HG03342 (cell line): Measurements from ENCODE around the gene PRKAG2.
"Not testable (repeated sequence)": the region's sequence is repeated elsewhere in the genome, so short reads cannot be mapped to it uniquely, and the experiment has no call there.

Source experiments
- ATAC-seq: cut with Tn5 transposase; IDR thresholded peaks from one replicate; pipeline ENCODE4 v1.9.1; 2021; ENCODE audit warnings: mild to moderate bottlenecking, moderate library complexity; ENCODE audit not compliant: unreplicated experiment

PRKAG2 gene

DNA sequence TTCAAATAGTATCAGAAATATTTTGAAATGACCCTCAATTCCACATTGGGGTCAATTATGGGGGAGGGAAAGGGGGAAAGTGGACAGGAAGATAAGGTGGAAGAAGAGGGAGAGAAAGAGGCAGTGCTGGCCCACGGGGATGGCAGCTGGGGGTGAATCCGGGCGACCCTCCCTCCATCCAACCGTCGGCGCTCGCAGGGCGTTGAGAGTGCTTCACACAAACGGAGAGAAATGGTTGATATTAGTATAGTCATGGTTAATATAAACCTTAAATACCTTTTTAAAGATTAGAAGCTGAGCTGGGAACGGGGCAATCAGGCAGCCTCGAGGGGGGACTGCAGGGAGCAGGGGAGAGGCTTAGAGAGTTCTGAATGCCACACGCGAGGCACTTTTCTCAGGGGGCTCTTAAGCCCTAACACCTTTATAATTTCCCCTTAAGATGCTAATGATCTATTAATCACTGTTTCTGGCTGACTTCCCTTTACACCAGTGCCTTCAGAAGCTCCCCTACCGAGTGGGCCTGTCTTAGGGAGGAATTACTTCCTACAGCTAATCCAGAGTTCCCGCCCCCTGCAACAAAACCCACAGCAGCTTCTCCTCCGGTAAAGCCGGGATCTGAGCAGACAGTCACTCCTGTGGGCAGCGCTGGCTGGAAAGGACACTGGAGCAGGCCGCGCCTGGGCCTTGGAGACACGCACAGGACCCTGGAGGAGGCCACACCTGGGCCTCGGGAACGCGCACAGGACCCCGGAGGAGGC is 39.5 kb downstream of the PRKAG2 start:
- ATAC-seq: no peak

DNA sequence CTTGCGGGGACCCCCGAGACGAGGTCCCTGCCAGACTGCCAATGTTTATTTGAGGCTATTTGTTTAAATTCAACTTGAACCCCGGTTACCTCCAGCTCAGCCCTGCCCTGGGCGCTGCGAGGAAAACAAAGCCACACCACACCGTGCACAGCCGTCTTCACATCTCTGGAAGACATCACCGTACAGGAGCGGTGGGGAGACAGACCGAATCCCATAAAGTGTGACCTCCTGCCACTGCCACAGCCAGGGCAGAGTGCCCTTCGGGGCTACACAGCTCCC is 40.0 kb downstream of the PRKAG2 start:
- no peak for ATAC-seq

DNA sequence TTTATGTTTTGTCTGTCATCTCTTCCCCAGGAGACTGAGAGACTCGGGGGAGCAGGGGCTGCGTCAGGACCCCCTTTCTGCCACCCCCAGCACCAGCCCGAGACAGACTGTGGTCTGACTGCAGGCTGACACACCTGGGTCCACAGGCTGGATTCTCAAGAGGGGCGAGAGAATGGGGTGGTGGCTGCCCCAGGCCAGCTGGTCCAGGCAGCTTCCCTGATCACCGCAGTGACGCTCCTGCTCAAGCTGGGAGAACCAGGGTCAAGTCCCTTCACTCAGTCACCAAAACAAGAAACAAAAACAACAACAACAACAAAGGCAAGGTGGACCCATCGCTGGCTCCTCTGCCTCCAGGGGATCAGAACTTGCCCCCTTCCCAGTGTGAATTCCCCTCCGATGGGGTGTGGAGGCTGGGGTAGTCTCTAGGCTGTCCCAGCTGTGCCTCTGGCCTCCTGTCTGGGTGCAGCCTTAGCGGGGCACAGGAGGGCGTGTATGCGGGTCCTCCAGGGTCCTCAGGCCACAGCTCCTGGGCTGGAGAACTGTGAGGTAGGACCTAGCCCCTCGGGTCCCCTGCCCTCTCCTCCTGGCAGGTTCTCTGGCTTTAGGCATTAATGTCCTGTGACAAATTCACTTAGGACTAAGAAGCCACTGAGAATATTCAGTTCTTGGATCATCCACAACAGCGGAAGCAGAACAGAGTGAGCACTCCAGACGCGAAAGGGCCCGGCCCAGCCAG is 40.6 kb downstream of the PRKAG2 start:
- no peak for ATAC-seq

DNA sequence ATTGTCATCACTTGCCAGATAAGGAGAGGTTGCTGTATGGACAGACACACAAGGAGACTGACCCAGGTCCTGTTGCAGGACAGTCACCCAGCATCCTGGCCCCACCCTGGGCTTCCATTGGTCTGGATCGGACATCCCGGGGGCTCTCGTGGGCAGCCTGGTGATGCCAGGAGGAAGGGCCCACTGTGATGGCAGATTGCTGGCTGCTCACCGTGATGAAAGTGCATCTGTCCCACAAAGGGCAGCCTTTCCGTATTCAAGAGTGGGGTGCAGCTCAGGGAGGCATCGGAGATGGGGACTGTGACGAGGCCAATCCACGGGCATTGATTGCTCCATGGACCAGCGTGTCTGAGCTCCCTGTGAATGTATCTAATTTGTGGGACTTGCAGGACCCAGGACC is 41.3 kb downstream of the PRKAG2 start:
- ATAC-seq: no peak

DNA sequence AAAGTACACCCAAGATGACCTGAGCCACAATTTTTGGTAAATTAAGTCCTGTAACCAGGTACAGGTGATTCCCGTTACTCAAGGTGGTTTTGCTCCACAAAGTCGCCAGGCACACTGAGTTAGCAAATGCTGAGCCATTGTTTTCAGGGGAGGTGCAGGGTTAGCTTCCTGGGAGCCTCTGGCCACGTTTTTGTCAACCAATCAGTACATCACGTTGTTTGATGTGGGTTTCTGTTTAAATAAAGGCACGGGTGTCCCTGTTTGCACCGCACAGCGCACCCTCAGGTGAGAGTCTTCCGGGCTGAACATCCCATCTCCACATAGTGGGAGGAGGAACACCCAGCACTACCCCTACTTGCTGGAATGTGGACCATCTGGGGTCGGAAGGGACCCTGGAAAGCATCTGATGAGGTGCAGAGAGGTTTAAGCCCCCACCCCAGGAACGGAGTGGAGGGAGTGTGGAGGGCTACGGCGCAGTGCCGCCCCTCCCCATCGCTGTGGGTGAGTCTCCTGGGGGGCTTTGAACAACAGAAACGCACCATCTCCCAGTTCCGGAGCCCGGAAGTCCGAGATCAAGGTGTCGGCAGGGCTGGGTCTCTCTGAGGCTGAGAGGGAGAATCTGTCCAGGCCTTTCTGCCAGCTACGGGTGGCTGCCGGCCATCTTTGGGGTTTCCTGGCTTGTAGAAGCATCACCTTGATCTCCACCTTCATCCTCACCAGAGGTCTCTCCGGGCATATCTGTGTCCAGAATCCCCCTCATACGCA is 42.5 kb downstream of the PRKAG2 start:
- ATAC-seq: no peak

DNA sequence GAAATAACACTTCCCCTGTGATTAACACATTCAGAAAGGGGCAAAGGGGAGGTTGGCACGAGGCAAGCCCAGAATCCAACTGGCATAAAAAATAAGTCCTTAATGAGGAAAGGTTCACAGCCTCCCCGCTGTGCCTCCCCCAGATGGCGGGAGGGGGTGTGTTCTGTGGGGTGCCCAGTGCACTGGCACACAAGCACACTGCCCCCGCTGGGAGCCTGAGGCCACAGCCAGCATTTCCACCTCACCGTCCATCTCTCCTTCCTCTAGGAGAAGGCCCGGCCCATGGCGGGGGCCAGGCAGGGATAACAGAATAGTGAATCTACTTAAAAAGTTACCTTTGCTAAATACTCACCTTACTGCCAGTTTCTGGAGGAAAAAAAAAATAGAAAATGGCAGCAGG is 43.2 kb downstream of the PRKAG2 start:
- ATAC-seq: no peak

DNA sequence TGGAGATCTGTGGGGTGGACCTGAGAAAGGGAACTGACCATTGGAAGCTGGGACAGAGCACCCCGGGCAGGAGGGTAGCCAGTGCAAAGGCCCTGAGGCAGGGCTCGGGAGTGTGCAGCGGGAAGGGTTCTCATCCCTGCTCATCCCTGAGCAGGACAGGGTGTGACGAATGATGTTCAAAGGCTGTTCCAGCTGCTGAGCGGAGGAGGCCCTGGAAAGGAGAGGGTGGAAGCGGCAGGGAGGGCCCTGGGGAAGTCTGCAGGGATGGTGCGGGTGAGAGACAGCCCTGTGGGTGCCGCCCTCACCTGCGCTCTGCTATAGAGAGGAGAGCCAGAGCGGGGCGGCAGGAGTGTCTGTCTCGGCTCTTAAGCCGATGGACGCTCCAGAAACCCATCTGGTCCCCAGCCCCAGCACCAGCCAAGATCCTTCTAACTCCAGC is 43.7 kb downstream of the PRKAG2 start:
- no peak for ATAC-seq

DNA sequence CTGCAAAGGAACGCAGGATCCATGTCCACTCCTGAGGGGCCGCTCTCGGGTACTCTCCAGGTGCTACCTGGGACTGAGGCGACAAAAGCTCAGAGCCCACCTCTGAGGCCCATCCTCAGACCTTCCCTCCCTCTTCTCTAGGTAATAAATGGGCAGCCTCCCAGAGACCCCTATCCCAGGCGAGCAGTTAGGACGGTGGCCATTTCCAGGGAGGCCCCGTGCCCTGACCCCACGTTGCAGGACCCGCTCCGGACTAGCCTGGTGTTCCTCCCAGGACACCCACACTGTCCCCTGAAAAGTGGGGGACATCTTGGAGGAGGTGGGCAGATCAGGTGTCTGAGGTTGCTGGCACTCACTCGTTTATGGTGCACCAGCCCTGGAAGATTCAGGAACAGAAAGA is 44.3 kb downstream of the PRKAG2 start:
- ATAC-seq: no peak

DNA sequence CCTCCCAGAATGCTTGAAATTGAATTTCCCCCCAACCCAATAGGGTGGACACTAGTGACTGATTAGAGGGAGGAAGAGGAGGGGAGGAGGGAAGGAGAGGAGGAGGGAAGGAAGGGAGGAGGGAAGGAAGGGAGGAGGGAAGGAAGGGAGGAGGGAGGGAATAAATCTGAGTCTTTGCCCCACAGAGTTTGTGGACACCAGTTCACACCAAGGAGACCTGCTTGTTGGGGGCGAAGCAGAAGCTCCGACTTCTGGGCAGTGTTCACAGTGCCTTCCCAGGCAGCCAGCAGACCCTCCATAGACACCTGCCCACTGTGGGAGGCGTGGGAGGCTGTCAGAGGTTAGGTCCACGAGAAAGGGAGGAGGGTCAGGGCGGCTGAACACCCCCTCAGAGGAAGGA is 44.8 kb downstream of the PRKAG2 start:
- ATAC-seq: no peak

DNA sequence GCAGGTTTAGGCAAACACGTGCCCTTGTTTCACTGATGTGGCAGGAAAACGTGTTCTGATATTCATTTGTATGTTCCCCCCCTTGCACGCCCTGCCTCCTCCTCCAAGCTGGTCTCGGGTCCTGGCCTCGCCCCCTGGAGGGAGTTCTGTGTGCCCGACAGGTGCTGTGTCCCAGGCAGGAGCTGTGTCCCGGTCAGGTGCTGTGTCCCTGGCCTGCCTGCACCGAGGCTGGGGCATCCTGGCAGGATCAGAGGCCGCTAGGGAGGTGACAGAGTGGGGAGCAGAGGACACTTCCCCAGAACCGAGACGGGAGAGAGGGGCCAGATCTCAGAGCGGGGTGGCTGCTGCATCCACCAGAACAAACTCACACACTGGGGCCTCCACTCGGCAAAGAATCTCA is 45.3 kb downstream of the PRKAG2 start:
- no peak for ATAC-seq

DNA sequence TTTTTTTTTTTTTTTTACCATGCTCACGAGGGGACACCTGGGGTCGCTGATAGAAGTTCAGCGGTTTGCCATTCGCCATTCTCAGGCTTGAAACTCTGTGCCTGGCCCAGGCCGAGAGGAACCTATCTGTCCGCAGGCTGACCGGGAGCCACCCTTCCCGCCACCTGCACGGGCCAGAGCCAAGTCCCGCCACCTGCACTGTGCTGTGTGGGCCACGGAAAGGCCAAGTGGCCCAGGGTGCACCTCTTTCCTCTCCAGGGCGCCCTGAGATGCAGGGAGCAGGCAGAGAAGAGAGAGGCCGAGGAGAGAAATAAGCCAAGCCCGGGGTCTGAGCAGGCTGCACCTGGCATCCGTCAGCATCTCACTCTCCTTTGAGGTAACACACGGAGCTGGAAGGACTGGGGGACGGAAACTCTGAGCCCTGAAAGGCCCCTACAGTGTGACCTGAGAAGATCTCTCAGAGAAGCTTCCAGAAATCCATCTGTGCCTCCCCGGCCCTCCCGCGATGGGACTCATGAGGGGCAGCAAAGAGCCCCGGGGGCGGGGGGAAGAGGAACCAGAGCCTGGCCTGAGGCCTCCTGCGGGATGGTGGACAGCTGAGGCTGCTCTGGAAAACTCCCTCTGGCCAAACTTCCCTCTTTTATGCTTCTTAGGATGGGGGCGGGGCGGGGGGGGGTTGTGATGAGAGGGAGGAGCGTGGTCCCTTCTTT is 46.6 kb downstream of the PRKAG2 start:
- ATAC-seq: no peak

DNA sequence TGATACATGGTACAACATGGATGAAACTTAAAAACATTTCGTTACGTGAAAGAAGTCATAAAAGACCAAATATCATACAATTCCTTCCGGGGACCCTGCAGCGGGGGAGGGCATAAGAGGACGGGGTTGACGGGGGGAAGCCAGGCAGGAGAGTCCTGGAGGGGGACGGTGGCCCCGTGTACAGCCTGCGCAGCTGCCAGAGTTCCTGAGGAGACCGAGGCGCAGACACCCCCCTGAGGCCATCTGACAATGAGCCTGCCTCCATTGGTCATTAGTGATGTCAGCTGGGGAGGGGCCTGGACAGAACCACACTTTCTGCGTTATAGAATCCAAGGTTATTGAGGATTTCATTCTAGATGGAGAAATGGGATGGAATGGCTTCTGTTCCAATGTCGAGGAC is 47.2 kb downstream of the PRKAG2 start:
- ATAC-seq: no peak

DNA sequence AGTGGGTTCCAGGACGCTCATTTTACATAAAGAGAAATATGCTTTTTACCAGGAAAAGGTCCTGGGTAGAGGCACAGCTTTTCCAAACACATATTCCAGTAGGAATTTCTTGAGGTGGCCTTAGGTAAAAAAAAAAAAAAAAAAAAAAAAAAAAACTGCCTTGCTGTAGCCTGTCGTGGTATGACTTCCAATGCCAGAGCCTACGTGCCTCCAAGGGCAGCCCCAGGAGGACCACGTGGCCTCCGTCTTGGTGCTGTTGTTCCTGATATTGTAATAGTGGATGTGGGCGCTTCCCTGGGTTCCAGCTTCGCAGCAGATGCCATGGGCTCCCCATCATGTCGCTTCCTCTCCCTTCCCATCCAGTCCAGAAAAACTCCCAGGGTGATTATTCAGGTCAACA is 49.3 kb downstream of the PRKAG2 start:
- ATAC-seq: no peak

DNA sequence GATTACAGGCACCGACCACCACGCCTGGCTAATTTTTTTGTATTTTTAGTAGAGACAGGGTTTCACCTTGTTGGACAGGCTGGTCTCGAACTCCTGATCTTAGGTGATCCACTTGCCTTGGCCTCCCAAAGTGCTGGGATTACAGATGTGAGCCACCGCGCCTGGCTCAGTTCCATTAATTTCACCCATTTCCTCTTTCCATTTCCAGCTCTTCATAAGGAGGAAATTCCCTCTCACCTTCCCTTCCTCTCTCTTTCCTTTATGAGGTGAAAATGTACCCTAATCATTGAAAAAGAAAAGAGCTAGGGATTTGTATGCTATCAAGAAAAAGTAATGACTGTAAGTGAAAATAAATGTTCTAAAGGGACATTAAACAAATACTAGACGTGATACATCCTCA is 50.6 kb downstream of the PRKAG2 start:
- ATAC-seq: not testable (repeated sequence)

DNA sequence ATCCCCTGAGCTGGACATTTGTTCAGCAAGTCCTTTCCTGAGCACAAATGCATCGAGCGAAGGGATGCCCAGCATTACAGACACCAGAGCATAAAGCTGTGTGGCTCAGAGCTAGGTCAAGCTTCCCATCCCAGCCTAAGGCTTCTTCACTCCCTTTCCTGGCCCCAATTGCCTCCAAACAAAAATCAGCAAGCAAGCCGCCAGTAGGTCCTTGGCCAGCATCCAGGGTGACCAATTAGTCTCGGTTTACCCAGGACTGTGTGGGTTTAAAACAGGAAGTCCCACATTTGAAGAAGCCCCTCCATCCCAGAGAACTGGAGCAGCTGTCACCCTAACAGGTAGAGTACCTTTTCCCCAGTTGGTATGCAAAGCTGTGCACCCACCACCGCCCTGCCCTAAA is 51.2 kb downstream of the PRKAG2 start:
- no peak for ATAC-seq

DNA sequence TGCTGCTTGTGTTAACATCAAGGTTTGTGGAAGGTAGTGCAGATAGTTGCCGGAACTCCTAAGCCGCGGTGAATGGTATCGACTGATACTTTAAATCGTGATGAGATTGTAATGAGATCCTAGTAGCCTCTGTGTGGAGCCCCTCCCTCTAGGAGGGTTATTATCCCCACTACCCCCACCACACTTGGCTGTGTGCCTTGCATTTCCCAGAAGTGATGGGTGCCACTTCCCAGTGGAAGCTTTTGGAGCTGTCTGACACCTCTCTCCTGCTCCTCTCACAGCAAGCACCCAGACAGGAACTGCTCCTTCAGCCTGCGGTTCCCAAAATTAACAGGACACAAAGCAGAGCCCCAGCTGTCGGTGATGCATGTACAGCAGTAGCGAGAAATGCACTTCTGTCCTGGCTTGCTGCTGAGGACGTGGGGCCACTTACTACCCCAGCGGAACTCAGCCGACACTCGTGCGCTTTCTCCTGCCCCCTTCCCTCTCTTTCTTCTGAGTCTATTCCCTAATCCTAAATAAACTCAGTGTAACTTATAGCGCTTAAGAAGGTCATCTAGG is 52.5 kb downstream of the PRKAG2 start:
- no peak for ATAC-seq

DNA sequence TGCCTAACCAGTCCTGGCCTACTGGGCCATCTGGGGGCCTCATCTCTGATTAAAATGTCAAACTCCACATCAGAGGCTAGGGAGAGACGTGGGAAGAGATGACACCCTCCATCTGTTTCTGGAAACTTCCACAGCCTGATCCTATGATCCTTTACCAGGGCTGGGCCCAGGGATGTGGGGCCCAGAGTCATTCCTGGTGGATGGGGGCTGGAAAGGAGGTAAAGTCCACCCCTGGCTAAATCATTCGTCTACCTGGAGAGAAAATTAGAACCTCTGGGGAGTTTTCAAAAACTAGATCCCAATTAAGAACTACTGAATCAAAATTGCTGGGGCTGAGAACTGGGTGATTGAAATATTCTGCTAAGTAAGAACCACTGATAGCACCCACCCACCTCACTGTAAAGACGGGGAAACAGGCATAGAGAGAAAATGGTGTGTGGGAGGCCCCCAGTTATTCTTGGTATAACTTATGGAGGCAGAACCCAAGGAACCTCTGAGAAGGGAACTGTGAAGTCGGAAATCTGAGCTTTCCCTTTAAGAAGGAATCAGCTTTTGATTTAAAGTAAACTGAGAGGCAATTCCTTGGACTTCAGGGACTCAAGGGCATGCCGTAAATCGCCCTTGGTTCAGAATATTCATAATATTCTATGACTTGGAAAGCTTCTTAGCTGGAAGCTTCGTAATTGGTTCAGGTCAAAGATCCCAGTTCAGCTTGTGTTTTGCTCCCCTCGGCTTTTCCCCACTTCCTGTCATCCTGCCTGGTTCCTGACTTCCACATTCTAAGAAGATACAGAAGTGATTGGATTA is 53.1 kb downstream of the PRKAG2 start:
- no peak for ATAC-seq

DNA sequence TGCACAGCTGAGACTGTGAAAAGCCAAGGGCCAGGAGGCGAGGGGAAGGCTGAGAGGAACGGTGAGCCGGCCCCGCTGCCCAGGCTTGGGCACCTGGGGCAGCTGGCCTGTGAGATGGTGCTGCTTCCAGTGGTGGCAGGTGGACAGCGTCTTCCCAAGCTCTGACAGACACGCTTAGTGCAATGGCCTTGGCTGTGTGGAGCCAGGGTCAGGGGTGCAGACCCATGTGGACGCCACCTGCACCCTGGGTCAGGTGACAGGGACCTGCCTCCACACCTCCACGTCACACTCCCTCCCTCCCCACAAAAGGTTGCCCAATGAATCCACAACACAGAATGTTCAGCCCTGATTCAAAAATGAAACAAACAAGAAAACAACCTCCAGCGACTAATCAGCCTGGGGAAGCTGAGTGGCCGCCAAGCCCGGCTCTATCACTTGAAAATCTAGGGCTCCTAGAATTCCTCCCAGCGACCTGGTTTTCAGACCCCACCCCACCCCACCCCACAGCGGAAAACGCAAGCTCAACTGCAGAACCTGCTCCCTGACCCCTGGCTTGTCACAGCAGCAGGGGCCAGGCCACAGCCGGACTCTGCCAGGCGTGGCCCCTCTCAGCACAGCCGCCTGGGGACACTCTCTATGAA is 54.3 kb downstream of the PRKAG2 start:
- ATAC-seq: no peak

DNA sequence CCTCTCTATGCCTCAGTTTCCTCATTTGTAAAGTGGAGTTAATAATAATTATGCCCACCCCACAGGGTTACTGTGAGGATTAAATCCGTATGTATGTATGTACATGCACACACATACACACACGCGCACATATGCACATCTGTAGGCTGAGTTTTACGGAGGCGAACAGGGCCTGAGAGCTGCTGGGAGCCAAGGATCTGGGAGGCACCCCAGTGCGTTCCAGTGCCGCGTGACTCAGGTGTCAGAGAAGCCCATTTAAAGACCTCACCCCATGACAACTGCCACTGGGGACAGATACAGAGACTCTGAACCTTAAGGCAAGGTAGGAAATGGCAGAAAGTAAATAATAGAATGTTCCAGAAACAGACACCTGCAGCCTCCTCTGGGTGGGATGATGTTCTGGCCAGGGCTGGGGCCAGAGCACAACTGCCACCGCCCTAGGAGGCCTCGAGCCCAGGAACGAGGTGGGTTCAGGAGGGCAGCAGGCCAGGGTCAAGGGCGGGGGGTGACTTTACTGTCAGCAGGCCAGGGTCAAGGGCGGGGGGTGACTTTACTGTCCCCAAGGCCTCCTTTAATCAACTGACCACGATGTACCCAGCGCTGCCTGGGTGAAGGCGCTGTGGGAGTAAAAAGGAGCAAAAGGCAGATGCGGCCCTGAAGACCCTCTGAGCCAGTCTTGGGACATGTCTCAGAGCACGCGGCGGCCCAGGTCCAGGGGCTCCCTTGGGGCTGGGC is 54.9 kb downstream of the PRKAG2 start:
- ATAC-seq: no peak
